Upper lobe of left lung (tissue), 6 donors: ENCODE data around the gene GRIK2. TPM values are rescaled to one million over a fixed set of nuclear protein-coding genes. Genes with fewer than 3 reads are reported as not detected.

Experiments used
- ATAC-seq, 2 donors: fragments of 200-7000 bp; cut with Tn5 transposase; one replicate each; pipeline ENCODE4 v1.9.1; 2022; ENCODE audit warnings: mild to moderate bottlenecking in 2 of 2, moderate library complexity in 2 of 2; ENCODE audit not compliant: low FRiP score in 2 of 2
- DNase-seq, 2 donors: peaks; one replicate each; pipeline ENCODE4 v3.0.0-alpha.2; 2019 to 2020
- H3K27ac ChIP-seq, 4 donors: fragments of 200-600 bp; sonication (generic); one replicate each; pipeline ENCODE4 v1.5.1; 2016 to 2019
- H3K27me3 ChIP-seq, 4 donors: fragments of 200-600 bp; sonication (generic); one replicate each; pipeline ENCODE4 v1.5.1; 2017 to 2019
- H3K36me3 ChIP-seq, 4 donors: fragments of 200-600 bp; sonication (generic); one replicate each; pipeline ENCODE4 v1.5.1; 2016 to 2019
- H3K4me1 ChIP-seq, 4 donors: fragments of 200-600 bp; sonication (generic); one replicate each; pipeline ENCODE4 v1.5.1; 2018 to 2019
- H3K4me3 ChIP-seq, 4 donors: fragments of 200-600 bp; sonication (generic); one replicate each; pipeline ENCODE4 v1.5.1; 2017 to 2019; ENCODE audit warnings: mild to moderate bottlenecking in 2 of 4, moderate library complexity in 1 of 4
- H3K9me3 ChIP-seq, 4 donors: fragments of 200-600 bp; sonication (generic); one replicate each; pipeline ENCODE4 v1.5.1; 2018 to 2019
- EP300 ChIP-seq, 4 donors: sonication (generic); formaldehyde crosslinking; IDR thresholded peaks; one replicate each; pipeline ENCODE4 v1.5.1; 2017; ENCODE audit warnings: antibody characterized with exemption in 4 of 4, control low read depth in 2 of 4
- POLR2A ChIP-seq, 4 donors: fragments of 450-650 bp; IDR thresholded peaks; one replicate each; pipeline ENCODE4 v1.5.1; 2016 to 2017; ENCODE audit warnings: antibody characterized with exemption in 4 of 4, mild to moderate bottlenecking in 2 of 4
- POLR2AphosphoS5 ChIP-seq, 2 donors: sonication (generic); formaldehyde crosslinking; IDR thresholded peaks; one replicate each; pipeline ENCODE4 v1.5.1; 2017; ENCODE audit warnings: antibody characterized with exemption in 2 of 2
- WGBS, 2 donors: methylation state at CpG; one replicate each; pipeline ENCODE4 v1.1.5; 2017 to 2018; 5-methylcytosine and 5-hydroxymethylcytosine counted together
- total RNA-seq, 6 donors: library from RNA; depleted of rRNA in 4 of 6; stranded (reverse); fragments of >200 nt in 4 of 6; gene quantifications; one replicate each; pipeline versions ENCODE4 v1.1.0 to v1.2.1, GENCODE V29; 2016 to 2021
- TF ChIP-seq, protein P1 (sequence below), 6 experiments: fragments of 450-650 bp in 4 of 6; fragments of 200-600 bp in 2 of 6; sonication (generic) in 2 of 6; IDR thresholded peaks; one replicate each; pipeline ENCODE4 v1.5.1; 2016 to 2019; ENCODE audit warnings: antibody characterized with exemption in 6 of 6
- donor health status: DM: no; HTN: no; CAD: no; lungs with moderate emphysema.
- donor health status: DM: no; HTN: yes; CAD: no; lungs with severe emphysema.

The GRIK2 gene
- total RNA-seq, 6 donors from 2014 or later: 0.07 to 1.2 (median 0.50) TPM; not detected in 2

DNA sequence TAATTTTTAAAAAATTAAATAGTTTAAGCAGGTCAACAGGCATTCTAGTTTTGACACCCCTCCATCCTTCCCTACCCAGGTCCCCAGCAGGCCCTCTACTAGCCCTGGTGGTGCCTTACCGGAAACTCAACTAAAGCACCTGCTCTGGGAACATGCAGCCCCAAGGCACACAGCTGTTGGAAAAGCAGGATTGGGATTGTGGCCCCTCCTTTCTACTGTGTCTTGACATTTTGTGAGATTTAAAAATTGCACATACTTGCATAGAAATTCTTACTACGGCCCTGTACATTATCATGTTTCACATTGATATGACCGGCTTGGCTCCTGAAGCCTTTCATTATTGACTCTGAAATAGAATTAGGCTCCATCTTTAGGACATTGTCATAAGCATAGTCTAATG, 423.2 kb downstream of the GRIK2 start:
- no peaks in the 10 kb centered on the region for H3K4me1 ChIP-seq
- H3K27ac ChIP-seq: no peak overlapping the region
- DNase-seq (no peak), ATAC-seq (no peak)
- H3K27me3 ChIP-seq: no peaks in the 10 kb centered on the region
- no peaks in the 10 kb centered on the region for H3K9me3 ChIP-seq
- WGBS, 2 donors: 81 to 95% methylated on average over 3 of the region's 3 CpGs
- H3K4me3 ChIP-seq: no peak overlapping the region
- TF ChIP-seq POLR2AphosphoS5 (IDR thresholded peaks at IDR 0.05) (no peak), EP300 (IDR thresholded peaks at IDR 0.05) (no peak), POLR2A (IDR thresholded peaks at IDR 0.05) (no peak)
- TF ChIP-seq, protein P1, sequence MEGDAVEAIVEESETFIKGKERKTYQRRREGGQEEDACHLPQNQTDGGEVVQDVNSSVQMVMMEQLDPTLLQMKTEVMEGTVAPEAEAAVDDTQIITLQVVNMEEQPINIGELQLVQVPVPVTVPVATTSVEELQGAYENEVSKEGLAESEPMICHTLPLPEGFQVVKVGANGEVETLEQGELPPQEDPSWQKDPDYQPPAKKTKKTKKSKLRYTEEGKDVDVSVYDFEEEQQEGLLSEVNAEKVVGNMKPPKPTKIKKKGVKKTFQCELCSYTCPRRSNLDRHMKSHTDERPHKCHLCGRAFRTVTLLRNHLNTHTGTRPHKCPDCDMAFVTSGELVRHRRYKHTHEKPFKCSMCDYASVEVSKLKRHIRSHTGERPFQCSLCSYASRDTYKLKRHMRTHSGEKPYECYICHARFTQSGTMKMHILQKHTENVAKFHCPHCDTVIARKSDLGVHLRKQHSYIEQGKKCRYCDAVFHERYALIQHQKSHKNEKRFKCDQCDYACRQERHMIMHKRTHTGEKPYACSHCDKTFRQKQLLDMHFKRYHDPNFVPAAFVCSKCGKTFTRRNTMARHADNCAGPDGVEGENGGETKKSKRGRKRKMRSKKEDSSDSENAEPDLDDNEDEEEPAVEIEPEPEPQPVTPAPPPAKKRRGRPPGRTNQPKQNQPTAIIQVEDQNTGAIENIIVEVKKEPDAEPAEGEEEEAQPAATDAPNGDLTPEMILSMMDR (IDR thresholded peaks at IDR 0.05): no peak
- H3K36me3 ChIP-seq: no peaks in the 10 kb centered on the region

DNA sequence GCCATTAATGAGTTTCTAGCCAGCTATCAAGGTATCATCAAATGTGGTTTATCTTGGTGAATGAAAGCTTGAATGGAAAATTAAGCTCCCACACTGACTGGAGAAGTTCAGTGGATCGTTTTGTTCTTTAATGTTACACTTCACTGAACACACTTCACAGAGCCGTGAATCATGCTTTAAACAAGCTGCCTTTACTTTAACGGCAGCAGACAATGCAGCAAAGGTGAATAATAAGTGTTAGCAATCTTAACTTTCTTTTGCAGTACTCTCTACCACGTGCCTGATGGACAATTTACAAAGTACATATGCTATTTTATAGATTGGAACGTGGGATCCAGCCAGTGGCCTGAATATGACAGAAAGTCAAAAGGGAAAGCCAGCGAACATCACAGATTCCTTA, 424.5 kb downstream of the GRIK2 start:
- DNase-seq: no peak
- no peaks in the 10 kb centered on the region for H3K9me3 ChIP-seq
- H3K27me3 ChIP-seq: no peaks in the 10 kb centered on the region
- H3K4me1 ChIP-seq: no peaks in the 10 kb centered on the region
- WGBS, 2 donors: 69 to 71% methylated on average over 6 of the region's 6 CpGs
- no peak overlapping the region for H3K4me3 ChIP-seq
- no peaks in the 10 kb centered on the region for H3K36me3 ChIP-seq
- ATAC-seq: no peak
- H3K27ac ChIP-seq: no peak overlapping the region
- no peak for TF ChIP-seq EP300 (IDR thresholded peaks at IDR 0.05)
- TF ChIP-seq, protein P1 (IDR thresholded peaks at IDR 0.05): no peak
- no peak for TF ChIP-seq POLR2AphosphoS5 (IDR thresholded peaks at IDR 0.05)
- no peak for TF ChIP-seq POLR2A (IDR thresholded peaks at IDR 0.05)

DNA sequence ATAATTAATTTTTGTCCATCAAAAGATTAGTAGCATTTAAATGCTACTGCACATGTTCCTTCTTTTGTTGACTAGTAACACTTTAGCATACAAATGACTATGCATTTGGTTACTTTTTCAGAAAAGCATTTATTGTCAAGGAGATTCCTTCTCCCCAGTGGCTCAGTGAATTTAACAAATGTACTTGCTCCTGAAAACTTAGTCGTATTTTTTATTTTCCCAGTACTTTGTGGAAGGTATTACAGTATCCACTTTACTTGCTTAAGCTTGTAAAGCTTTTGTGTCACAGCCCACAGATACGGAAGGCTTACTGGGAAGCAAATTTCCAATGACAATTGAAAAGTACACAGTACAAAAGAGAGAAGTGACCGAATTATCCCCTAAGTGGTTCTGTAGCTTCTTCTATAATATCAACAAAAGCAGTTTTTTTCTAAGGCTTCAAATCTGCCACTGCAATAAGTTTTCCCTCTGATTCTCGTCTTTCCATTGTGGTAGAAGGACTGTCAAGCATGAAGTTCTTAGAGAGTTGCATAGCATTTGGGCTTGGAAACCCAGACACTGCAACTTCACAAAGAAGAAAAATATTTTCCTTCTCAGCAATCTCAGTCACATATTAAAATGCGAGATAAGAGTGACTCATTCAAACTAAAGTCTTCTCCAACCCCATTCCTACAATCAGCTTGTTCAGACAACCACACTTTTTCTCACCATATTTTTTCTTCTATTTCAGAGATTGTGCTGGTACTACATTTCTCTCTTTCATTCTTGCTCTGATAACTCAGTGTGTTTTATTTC, 431.2 kb downstream of the GRIK2 start:
- H3K9me3 ChIP-seq: peaks cover 0 to 2% (median 0%) of the 10 kb centered on the region in 4 donors
- TF ChIP-seq POLR2AphosphoS5 (IDR thresholded peaks at IDR 0.05) (no peak), POLR2A (IDR thresholded peaks at IDR 0.05) (no peak), EP300 (IDR thresholded peaks at IDR 0.05) (no peak)
- TF ChIP-seq, protein P1 (IDR thresholded peaks at IDR 0.05): no peak
- no peaks in the 10 kb centered on the region for H3K4me1 ChIP-seq
- DNase-seq (no peak), ATAC-seq (no peak)
- H3K36me3 ChIP-seq: no peaks in the 10 kb centered on the region
- H3K27me3 ChIP-seq: no peaks in the 10 kb centered on the region
- 80 to 82% methylated on average over 5 of the region's 5 CpGs for WGBS, 2 donors
- no peak overlapping the region for H3K27ac ChIP-seq
- no peak overlapping the region for H3K4me3 ChIP-seq

DNA sequence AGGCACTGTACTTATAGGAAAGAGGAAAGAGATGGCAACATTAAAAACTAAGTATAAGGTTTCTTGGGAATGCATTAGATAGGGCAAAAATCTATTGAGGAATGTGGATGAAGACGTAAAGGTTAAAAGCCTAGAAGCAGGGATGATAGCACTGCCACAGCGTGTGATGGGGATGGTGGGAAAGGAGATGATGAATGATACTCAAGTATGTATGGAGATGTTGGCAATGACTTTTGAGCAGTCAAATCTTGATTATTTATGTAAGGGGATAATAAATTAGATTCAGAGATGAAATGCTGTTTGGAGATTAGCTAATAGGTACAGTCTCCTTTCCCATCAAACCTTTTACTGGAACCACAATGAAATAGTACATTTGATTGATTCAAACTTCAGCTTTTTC, 432.8 kb downstream of the GRIK2 start:
- Histone ChIP-seq H3K9me3 (peaks cover 0 to 2% (median 0%) of the 10 kb centered on the region in 4 donors), H3K27ac (no peak overlapping the region), H3K36me3 (no peaks in the 10 kb centered on the region), H3K4me3 (no peak overlapping the region), H3K4me1 (no peaks in the 10 kb centered on the region), H3K27me3 (no peaks in the 10 kb centered on the region)
- WGBS, 2 donors: 84 to 86% methylated on average over 2 of the region's 2 CpGs
- TF ChIP-seq EP300 (IDR thresholded peaks at IDR 0.05) (no peak), POLR2AphosphoS5 (IDR thresholded peaks at IDR 0.05) (no peak), POLR2A (IDR thresholded peaks at IDR 0.05) (no peak)
- TF ChIP-seq, protein P1 (IDR thresholded peaks at IDR 0.05): no peak
- DNase-seq (no peak), ATAC-seq (no peak)

DNA sequence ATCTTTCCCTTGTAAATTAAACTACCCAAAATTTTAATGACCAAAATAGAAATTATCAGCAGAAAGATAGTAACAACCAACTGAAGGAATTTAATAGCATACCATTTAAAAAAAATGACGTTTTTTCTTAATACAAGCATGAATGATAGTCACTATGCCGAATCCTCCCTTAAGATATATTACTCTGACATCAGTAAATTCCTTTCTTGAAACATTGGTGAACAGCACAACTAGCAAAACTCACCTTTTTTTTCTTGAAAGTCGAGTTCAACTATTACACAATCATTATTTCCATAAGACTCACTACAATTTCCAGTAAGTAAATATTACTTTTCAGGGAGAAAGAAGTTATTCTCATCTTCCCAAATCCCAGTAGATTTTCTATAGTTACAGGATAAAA, 433.2 kb downstream of the GRIK2 start:
- Histone ChIP-seq H3K27me3 (no peaks in the 10 kb centered on the region), H3K4me1 (no peaks in the 10 kb centered on the region), H3K9me3 (peaks cover 0 to 2% (median 0%) of the 10 kb centered on the region in 4 donors), H3K4me3 (no peak overlapping the region), H3K36me3 (no peaks in the 10 kb centered on the region), H3K27ac (no peak overlapping the region)
- ATAC-seq (no peak), DNase-seq (no peak)
- TF ChIP-seq POLR2AphosphoS5 (IDR thresholded peaks at IDR 0.05) (no peak), POLR2A (IDR thresholded peaks at IDR 0.05) (no peak), EP300 (IDR thresholded peaks at IDR 0.05) (no peak)
- TF ChIP-seq, protein P1 (IDR thresholded peaks at IDR 0.05): no peak
- WGBS, 2 donors: 58 to 60% methylated on average over 3 of the region's 3 CpGs
